ENCODE results near the gene VTI1A.

DNA sequence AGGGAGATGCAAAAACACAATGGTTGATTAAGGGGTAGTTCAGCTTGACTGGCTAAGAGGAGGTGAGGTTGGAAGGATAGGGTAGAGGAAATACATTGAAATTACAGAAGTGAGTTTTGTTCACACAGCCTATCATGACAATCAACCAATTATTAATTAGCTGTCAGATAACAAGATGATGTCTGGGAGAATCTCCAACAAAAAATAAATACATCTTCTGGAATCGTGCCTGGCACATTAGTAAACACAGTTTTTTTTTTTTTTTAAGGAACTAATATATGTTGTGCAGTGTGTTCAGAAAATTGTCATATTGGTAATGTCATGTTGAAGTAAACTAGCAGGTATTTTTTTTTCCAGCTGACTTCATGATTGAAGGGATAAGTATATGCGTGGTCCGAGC lies 171.8 kb downstream of the VTI1A start:
- TF ChIP-seq, protein P1, sequence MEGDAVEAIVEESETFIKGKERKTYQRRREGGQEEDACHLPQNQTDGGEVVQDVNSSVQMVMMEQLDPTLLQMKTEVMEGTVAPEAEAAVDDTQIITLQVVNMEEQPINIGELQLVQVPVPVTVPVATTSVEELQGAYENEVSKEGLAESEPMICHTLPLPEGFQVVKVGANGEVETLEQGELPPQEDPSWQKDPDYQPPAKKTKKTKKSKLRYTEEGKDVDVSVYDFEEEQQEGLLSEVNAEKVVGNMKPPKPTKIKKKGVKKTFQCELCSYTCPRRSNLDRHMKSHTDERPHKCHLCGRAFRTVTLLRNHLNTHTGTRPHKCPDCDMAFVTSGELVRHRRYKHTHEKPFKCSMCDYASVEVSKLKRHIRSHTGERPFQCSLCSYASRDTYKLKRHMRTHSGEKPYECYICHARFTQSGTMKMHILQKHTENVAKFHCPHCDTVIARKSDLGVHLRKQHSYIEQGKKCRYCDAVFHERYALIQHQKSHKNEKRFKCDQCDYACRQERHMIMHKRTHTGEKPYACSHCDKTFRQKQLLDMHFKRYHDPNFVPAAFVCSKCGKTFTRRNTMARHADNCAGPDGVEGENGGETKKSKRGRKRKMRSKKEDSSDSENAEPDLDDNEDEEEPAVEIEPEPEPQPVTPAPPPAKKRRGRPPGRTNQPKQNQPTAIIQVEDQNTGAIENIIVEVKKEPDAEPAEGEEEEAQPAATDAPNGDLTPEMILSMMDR (IDR thresholded peaks at IDR 0.05), result no peak
- no peak for TF ChIP-seq POLR2A (IDR thresholded peaks at IDR 0.05)
